NCI-H446 (cell line): ENCODE results near the gene KIF18B.
A peak's percentile ranks its signal among the peaks of the same experiment; 100 is the strongest.

Experiments used
- DNase-seq, 2 experiments: peaks; one replicate each; lab custom pipeline; 2025; lab: John Stamatoyannopoulos, UW

Gene KIF18B

GRCh38 chr17:44905006-44906000 lies 42.3 kb downstream of the KIF18B start:
- no peak for DNase-seq

- no peak for DNase-seq
Observed at GRCh38 chr17:44904001-44904984, 43.3 kb downstream of the KIF18B start.

- DNase-seq: no peak
Observed at GRCh38 chr17:44903012-44903685, 44.4 kb downstream of the KIF18B start.

GRCh38 chr17:44902135-44902760 lies 45.3 kb downstream of the KIF18B start:
- no peak for DNase-seq

- DNase-seq: peak; percentile 70 to 85
Observed at GRCh38 chr17:44901411-44901921, 46.1 kb downstream of the KIF18B start.

- peak; percentile 91 to 97 for DNase-seq
Observed at GRCh38 chr17:44900894-44901293, 46.7 kb downstream of the KIF18B start.

GRCh38 chr17:44899074-44899782 lies 48.3 kb downstream of the KIF18B start, which contains the start of gene EFTUD2:
EFTUD2 (minus strand) TSS chr17:44899445; CDS start chr17:44894521, 4,924 bp downstream.
- peak; percentile 89 to 90 for DNase-seq

- DNase-seq: peak in 1 of 2 experiments; percentile 31
Observed at GRCh38 chr17:44898768-44899073, 48.9 kb downstream of the KIF18B start.

GRCh38 chr17:44894642-44895041 lies 52.9 kb downstream of the KIF18B start:
- DNase-seq: no peak

GRCh38 chr17:44892250-44892649 lies 55.3 kb downstream of the KIF18B start:
- no peak for DNase-seq

- no peak for DNase-seq
Observed at GRCh38 chr17:44889003-44889402, 58.6 kb downstream of the KIF18B start.

GRCh38 chr17:44887971-44888954 lies 59.3 kb downstream of the KIF18B start:
- DNase-seq: no peak

- DNase-seq: no peak
Observed at GRCh38 chr17:44887016-44887415, 60.6 kb downstream of the KIF18B start.

- no peak for DNase-seq
Observed at GRCh38 chr17:44884941-44885340, 62.6 kb downstream of the KIF18B start.

GRCh38 chr17:44881145-44881544 lies 66.4 kb downstream of the KIF18B start:
- DNase-seq: no peak

GRCh38 chr17:44880062-44880461 lies 67.5 kb downstream of the KIF18B start:
- no peak for DNase-seq

- no peak for DNase-seq
Observed at GRCh38 chr17:44879376-44879775, 68.2 kb downstream of the KIF18B start.

GRCh38 chr17:44878627-44879221 lies 68.8 kb downstream of the KIF18B start:
- DNase-seq: peak; percentile 12 to 60

- DNase-seq: no peak
Observed at GRCh38 chr17:44877121-44877520, 70.5 kb downstream of the KIF18B start.
